Renal cortex interstitium (tissue), 11 donors: ENCODE results near the gene GRIK4. TPM values are rescaled to one million over a fixed set of nuclear protein-coding genes. Genes with fewer than 3 reads are reported as not detected.
"Not testable (repeated sequence)": the region's sequence is repeated elsewhere in the genome, so short reads cannot be mapped to it uniquely, and the experiment has no call there.

Experiments used
- DNase-seq, 11 donors: peaks; one replicate each; pipeline ENCODE4 v3.0.0-alpha.2; 2013; ENCODE audit warnings: low read depth in 9 of 11, low spot score in 4 of 11; ENCODE audit errors: extremely low read depth in 1 of 11
- polyA plus RNA-seq, 3 donors: library from polyadenylated mRNA; unstranded; fragments of 120-200 nt; gene quantifications; one replicate each; pipeline ENCODE4 v1.2.1, GENCODE V29; 2013; ENCODE audit not compliant: insufficient read length in 3 of 3

GRIK4 gene
- polyA plus RNA-seq, 3 donors, result 1.0 to 1.4 (median 1.2) TPM

GRCh38 chr11:120613264-120614226, 102.0 kb downstream of the GRIK4 start:
- DNase-seq, result no peak

GRCh38 chr11:120615391-120615790, 103.8 kb downstream of the GRIK4 start:
- DNase-seq, result no peak

- DNase-seq, result no peak
These were observed 106.9 kb downstream of the GRIK4 start for GRCh38 chr11:120618399-120618798.

- no peak for DNase-seq
These were observed 110.8 kb downstream of the GRIK4 start for GRCh38 chr11:120622189-120622875.

- not testable (repeated sequence) for DNase-seq
These were observed 113.4 kb downstream of the GRIK4 start for GRCh38 chr11:120624992-120625391.

GRCh38 chr11:120625565-120625964, 114.0 kb downstream of the GRIK4 start:
- DNase-seq, result no peak

- no peak for DNase-seq
These were observed 115.2 kb downstream of the GRIK4 start for GRCh38 chr11:120626791-120627190.

GRCh38 chr11:120627327-120628163, 116.0 kb downstream of the GRIK4 start:
- no peak for DNase-seq

- DNase-seq, result no peak
These were observed 118.0 kb downstream of the GRIK4 start for GRCh38 chr11:120629407-120630080.

GRCh38 chr11:120630122-120630521, 118.6 kb downstream of the GRIK4 start:
- no peak for DNase-seq

GRCh38 chr11:120632579-120632978, 121.0 kb downstream of the GRIK4 start:
- DNase-seq, result no peak

GRCh38 chr11:120633616-120634393, 122.3 kb downstream of the GRIK4 start:
- no peak for DNase-seq

GRCh38 chr11:120634706-120635105, 123.2 kb downstream of the GRIK4 start:
- no peak for DNase-seq

- no peak for DNase-seq
These were observed 123.7 kb downstream of the GRIK4 start for GRCh38 chr11:120635136-120635810.

- no peak for DNase-seq
These were observed 125.6 kb downstream of the GRIK4 start for GRCh38 chr11:120637131-120637530.

GRCh38 chr11:120642196-120642894, 130.8 kb downstream of the GRIK4 start:
- no peak for DNase-seq

GRCh38 chr11:120643284-120643683, 131.7 kb downstream of the GRIK4 start:
- DNase-seq, result no peak
